ENCODE measurements around the gene IL1RAPL2. TPM values are rescaled to one million over a fixed set of nuclear protein-coding genes. Genes with fewer than 3 reads are reported as not detected.

Gene IL1RAPL2
- total RNA-seq, 4 donors from 2014 or later: not detected

- Histone ChIP-seq H3K4me3 (no peak overlapping the region), H3K27ac (no peak overlapping the region), H3K4me1 (peaks cover 4 to 12% of the 10 kb centered on the region in 2 donors), H3K27me3 (no peaks in the 10 kb centered on the region), H3K36me3 (no peaks in the 10 kb centered on the region), H3K9me3 (no peaks in the 10 kb centered on the region)
- no peak for TF ChIP-seq CTCF (IDR thresholded peaks at IDR 0.05 in 4 of 5, conservative IDR thresholded peaks at IDR 0.05 in 1 of 5)
- TF ChIP-seq POLR2A (IDR thresholded peaks at IDR 0.05): no peak
- DNase-seq: no peak
- intact Hi-C loops (cut with DNase I; ENCODE audit: low total_unique reads) (no loop called here), in situ Hi-C loops (cut with MboI; ENCODE audit: low sequenced_read_pairs in 4 of 4) (no loop called here)
- no peak for ATAC-seq
These were observed 1082.7 kb downstream of the IL1RAPL2 start for GRCh38 chrX:105648732-105649131.

- no peak for TF ChIP-seq POLR2A (IDR thresholded peaks at IDR 0.05)
- no peak for TF ChIP-seq CTCF (IDR thresholded peaks at IDR 0.05 in 4 of 5, conservative IDR thresholded peaks at IDR 0.05 in 1 of 5)
- H3K27ac ChIP-seq: no peak overlapping the region
- no peaks in the 10 kb centered on the region for H3K9me3 ChIP-seq
- no peaks in the 10 kb centered on the region for H3K27me3 ChIP-seq
- H3K4me1 ChIP-seq: peaks cover 4 to 12% of the 10 kb centered on the region in 2 donors
- no peak for ATAC-seq
- intact Hi-C loops (cut with DNase I; ENCODE audit: low total_unique reads) (no loop called here), in situ Hi-C loops (cut with MboI; ENCODE audit: low sequenced_read_pairs in 4 of 4) (no loop called here)
- H3K4me3 ChIP-seq: no peak overlapping the region
- no peaks in the 10 kb centered on the region for H3K36me3 ChIP-seq
- no peak for DNase-seq
These were observed 1084.6 kb downstream of the IL1RAPL2 start for GRCh38 chrX:105650577-105650976.

GRCh38 chrX:105650986-105651385 is 1085.0 kb downstream of the IL1RAPL2 start:
- in situ Hi-C loops (cut with MboI; ENCODE audit: low sequenced_read_pairs in 4 of 4): no loop called here
- Histone ChIP-seq H3K9me3 (no peaks in the 10 kb centered on the region), H3K27me3 (no peaks in the 10 kb centered on the region), H3K4me3 (no peak overlapping the region), H3K4me1 (peaks cover 1 to 8% of the 10 kb centered on the region in 2 donors), H3K27ac (no peak overlapping the region), H3K36me3 (no peaks in the 10 kb centered on the region)
- ATAC-seq: no peak
- no peak for TF ChIP-seq CTCF (IDR thresholded peaks at IDR 0.05 in 4 of 5, conservative IDR thresholded peaks at IDR 0.05 in 1 of 5)
- TF ChIP-seq POLR2A (IDR thresholded peaks at IDR 0.05): no peak
- intact Hi-C loops (cut with DNase I; ENCODE audit: low total_unique reads): no loop called here
- no peak for DNase-seq

GRCh38 chrX:105653891-105654290 is 1087.9 kb downstream of the IL1RAPL2 start:
- no peak for DNase-seq
- TF ChIP-seq POLR2A (IDR thresholded peaks at IDR 0.05): no peak
- no peak for TF ChIP-seq CTCF (IDR thresholded peaks at IDR 0.05 in 4 of 5, conservative IDR thresholded peaks at IDR 0.05 in 1 of 5)
- Histone ChIP-seq H3K9me3 (no peaks in the 10 kb centered on the region), H3K27me3 (no peaks in the 10 kb centered on the region), H3K27ac (no peak overlapping the region), H3K36me3 (no peaks in the 10 kb centered on the region), H3K4me3 (no peak overlapping the region), H3K4me1 (no peaks in the 10 kb centered on the region)
- in situ Hi-C loops (cut with MboI; ENCODE audit: low sequenced_read_pairs in 4 of 4) (no loop called here), intact Hi-C loops (cut with DNase I; ENCODE audit: low total_unique reads) (no loop called here)
- ATAC-seq: no peak

- peaks cover 0 to 6% (median 0%) of the 10 kb centered on the region in 3 donors for H3K27me3 ChIP-seq
- in situ Hi-C loops (cut with MboI; ENCODE audit: low sequenced_read_pairs in 4 of 4): no loop called here
- H3K4me1 ChIP-seq: no peaks in the 10 kb centered on the region
- H3K4me3 ChIP-seq: no peak overlapping the region
- H3K9me3 ChIP-seq: no peaks in the 10 kb centered on the region
- no peak for TF ChIP-seq POLR2A (IDR thresholded peaks at IDR 0.05)
- no peak for TF ChIP-seq CTCF (IDR thresholded peaks at IDR 0.05 in 4 of 5, conservative IDR thresholded peaks at IDR 0.05 in 1 of 5)
- no peak overlapping the region for H3K27ac ChIP-seq
- no peak for ATAC-seq
- no peak for DNase-seq
- H3K36me3 ChIP-seq: no peaks in the 10 kb centered on the region
- intact Hi-C loops (cut with DNase I; ENCODE audit: low total_unique reads): no loop called here
These were observed 1092.1 kb downstream of the IL1RAPL2 start for GRCh38 chrX:105658136-105658535.
